Liver (tissue), 9 donors: ENCODE data around the gene PGAP6. TPM values are rescaled to one million over a fixed set of nuclear protein-coding genes. Genes with fewer than 3 reads are reported as not detected.

ENCODE experiments used
- DNase-seq: peaks from one replicate; pipeline ENCODE4 v3.0.0-alpha.2; 2017; ENCODE audit warnings: low spot score
- H3K27ac ChIP-seq, 2 donors: one replicate each; pipeline ENCODE4 v1.7.0; 2013; ENCODE audit warnings: inconsistent platforms in 2 of 2, low read length in 2 of 2, control low read depth in 1 of 2, low read depth in 1 of 2, mild to moderate bottlenecking in 1 of 2
- H3K27me3 ChIP-seq, 4 donors: one replicate each; pipeline versions ENCODE4 v1.6.1 to v1.7.0; 2013; ENCODE audit warnings: low read length in 3 of 4, inconsistent platforms in 1 of 4, mild to moderate bottlenecking in 1 of 4, moderate library complexity in 1 of 4; ENCODE audit not compliant: control insufficient read depth in 4 of 4, insufficient read depth in 4 of 4
- H3K36me3 ChIP-seq, 4 donors: one replicate each; pipeline versions ENCODE4 v1.6.1 to v1.7.0; 2013; ENCODE audit warnings: low read length in 3 of 4, mild to moderate bottlenecking in 3 of 4, low read depth in 1 of 4, moderate library complexity in 1 of 4; ENCODE audit not compliant: control insufficient read depth in 4 of 4, insufficient read depth in 3 of 4
- H3K4me1 ChIP-seq, 4 donors: one replicate each; pipeline versions ENCODE4 v1.6.1 to v1.7.0; 2013; ENCODE audit warnings: low read length in 3 of 4, mild to moderate bottlenecking in 3 of 4, moderate library complexity in 1 of 4; ENCODE audit not compliant: control insufficient read depth in 4 of 4, insufficient read depth in 4 of 4
- H3K4me3 ChIP-seq, 3 donors: one replicate each; pipeline versions ENCODE4 v1.6.1 to v1.7.0; 2013; ENCODE audit warnings: low read length in 3 of 3, control low read depth in 1 of 3, low read depth in 1 of 3, mild to moderate bottlenecking in 1 of 3
- H3K9ac ChIP-seq, 2 donors: one replicate each; pipeline ENCODE4 v1.7.0; 2013; ENCODE audit warnings: low read length in 2 of 2, mild to moderate bottlenecking in 2 of 2, moderate library complexity in 2 of 2, control low read depth in 1 of 2, low read depth in 1 of 2
- H3K9me3 ChIP-seq, 4 donors: one replicate each; pipeline versions ENCODE4 v1.6.1 to v1.7.0; 2013; ENCODE audit warnings: low read length in 3 of 4; ENCODE audit not compliant: control insufficient read depth in 4 of 4
- ATF3 ChIP-seq: IDR thresholded peaks from 2 replicates; pipeline ENCODE4 v1.6.1; 2016; ENCODE audit warnings: antibody characterized with exemption
- CTCF ChIP-seq: fragments of 150-350 bp; IDR thresholded peaks from 2 replicates; pipeline ENCODE4 v1.5.1; 2017; ENCODE audit warnings: improper control_type of control experiment, low read depth, low read length; ENCODE audit not compliant: missing input control
- EGR1 ChIP-seq, 2 donors: IDR thresholded peaks; 2 replicates each; pipeline ENCODE4 v1.6.1; 2016 to 2018; ENCODE audit warnings: antibody characterized with exemption in 2 of 2, low read depth in 2 of 2
- FOXA1 ChIP-seq: IDR thresholded peaks from 2 replicates; pipeline ENCODE4 v1.6.1; 2016; ENCODE audit warnings: antibody characterized with exemption
- FOXA2 ChIP-seq: IDR thresholded peaks from 2 replicates; pipeline ENCODE4 v1.6.1; 2016; ENCODE audit warnings: antibody characterized with exemption
- GABPA ChIP-seq, 2 donors: IDR thresholded peaks in 1 of 2; conservative IDR thresholded peaks in 1 of 2; 2 replicates each; pipeline ENCODE4 v1.6.1; 2016; ENCODE audit warnings: antibody characterized with exemption in 2 of 2, mild to moderate bottlenecking in 1 of 2, moderate library complexity in 1 of 2
- HNF4A ChIP-seq, 2 donors: conservative IDR thresholded peaks; 2 replicates each; pipeline ENCODE4 v1.6.1; 2016; ENCODE audit warnings: antibody characterized with exemption in 2 of 2, mild to moderate bottlenecking in 2 of 2
- HNF4G ChIP-seq: IDR thresholded peaks from 2 replicates; pipeline ENCODE4 v1.6.1; 2016; ENCODE audit warnings: antibody characterized with exemption
- JUND ChIP-seq, 2 donors: IDR thresholded peaks; 2 replicates each; pipeline ENCODE4 v1.6.1; 2016; ENCODE audit warnings: antibody characterized with exemption in 2 of 2
- MAX ChIP-seq: IDR thresholded peaks from 2 replicates; pipeline ENCODE4 v1.6.1; 2016; ENCODE audit warnings: antibody characterized with exemption
- NR2F2 ChIP-seq: IDR thresholded peaks from 2 replicates; pipeline ENCODE4 v1.6.1; 2016; ENCODE audit warnings: antibody characterized with exemption
- RAD21 ChIP-seq, 2 donors: IDR thresholded peaks; 2 replicates each; pipeline ENCODE4 v1.6.1; 2016; ENCODE audit warnings: antibody characterized with exemption in 2 of 2, mild to moderate bottlenecking in 2 of 2
- RXRA ChIP-seq, 2 donors: IDR thresholded peaks; 2 replicates each; pipeline ENCODE4 v1.6.1; 2017 to 2018; ENCODE audit warnings: antibody characterized with exemption in 2 of 2, mild to moderate bottlenecking in 1 of 2
- SP1 ChIP-seq: IDR thresholded peaks from 2 replicates; pipeline ENCODE4 v1.6.1; 2018; ENCODE audit warnings: antibody characterized with exemption, mild to moderate bottlenecking
- TAF1 ChIP-seq: conservative IDR thresholded peaks from 2 replicates; pipeline ENCODE4 v1.6.1; 2016; ENCODE audit warnings: antibody characterized with exemption, mild to moderate bottlenecking
- YY1 ChIP-seq: IDR thresholded peaks from 2 replicates; pipeline ENCODE4 v1.6.1; 2016; ENCODE audit warnings: antibody characterized with exemption, mild to moderate bottlenecking
- ZBTB33 ChIP-seq: IDR thresholded peaks from 2 replicates; pipeline ENCODE4 v1.6.1; 2016; ENCODE audit warnings: antibody characterized with exemption
- WGBS: extraction: QIAGEN DNeasy Blood & Tissue Kit; methylation state at CpG from one replicate; pipeline ENCODE4 v1.1.7; 2013; 5-methylcytosine and 5-hydroxymethylcytosine counted together
- polyA plus RNA-seq, 2 donors: library from polyadenylated mRNA; stranded (reverse) in 1 of 2; unstranded in 1 of 2; fragments of 200-250 nt in 1 of 2; fragments of >200 nt in 1 of 2; fragmentation: Nextera tagmentation in 1 of 2; extraction: Ambion mirVana in 1 of 2; gene quantifications; one replicate each; pipeline versions ENCODE4 v1.2.1 to v1.2.3, GENCODE V29; 2013 to 2015
- total RNA-seq, 2 donors: library from RNA; depleted of rRNA; stranded (reverse); fragments of >200 nt; gene quantifications; one replicate each; pipeline ENCODE4 v1.2.3, GENCODE V29; 2014
- donor health status: healthy.
- donor health status: healthy.
- donor health status: healthy.
- donor health status: healthy.
- donor health status: healthy.

The PGAP6 gene
- total and polyA plus RNA-seq, 4 donors, result 18.9 to 50.5 (median 38.0) TPM

GRCh38 chr16:340370-341091 lies 41.2 kb downstream of the PGAP6 start:
- H3K4me3 ChIP-seq, result no peak overlapping the region
- no peak overlapping the region for H3K9ac ChIP-seq
- no peaks in the 10 kb centered on the region for H3K9me3 ChIP-seq
- H3K36me3 ChIP-seq, result peaks cover 0 to 3% (median under 1%) of the 10 kb centered on the region in 4 donors
- no peak for TF ChIP-seq GABPA (IDR thresholded peaks at IDR 0.05 in 1 of 2, conservative IDR thresholded peaks at IDR 0.05 in 1 of 2)
- TF ChIP-seq FOXA2, result no peak
- TF ChIP-seq ATF3, result no peak
- TF ChIP-seq JUND (IDR thresholded peaks at IDR 0.05), result no peak
- no peak for TF ChIP-seq HNF4G
- TF ChIP-seq YY1, result no peak
- no peak for TF ChIP-seq RXRA (IDR thresholded peaks at IDR 0.05)
- TF ChIP-seq RAD21 (IDR thresholded peaks at IDR 0.05), result no peak
- no peak for TF ChIP-seq HNF4A (conservative IDR thresholded peaks at IDR 0.05)
- no peak for TF ChIP-seq NR2F2
- no peak for TF ChIP-seq FOXA1
- no peak for TF ChIP-seq TAF1
- no peak for TF ChIP-seq CTCF
- TF ChIP-seq EGR1 (IDR thresholded peaks at IDR 0.05; ENCODE audit: low read depth in 2 of 2), result no peak
- TF ChIP-seq MAX, result no peak
- no peak for TF ChIP-seq ZBTB33
- no peak for TF ChIP-seq SP1
- no peaks in the 10 kb centered on the region for H3K27me3 ChIP-seq
- DNase-seq, result no peak
- WGBS, result 93% methylated on average over 23 of the region's 23 CpGs
- peaks cover 0 to 4% (median 0%) of the 10 kb centered on the region in 4 donors for H3K4me1 ChIP-seq
- H3K27ac ChIP-seq, result no peak overlapping the region

- TF ChIP-seq JUND (IDR thresholded peaks at IDR 0.05) (no peak), ATF3 (no peak), TAF1 (no peak), HNF4G (no peak), RXRA (IDR thresholded peaks at IDR 0.05) (no peak), FOXA1 (no peak), EGR1 (IDR thresholded peaks at IDR 0.05; ENCODE audit: low read depth in 2 of 2) (no peak), NR2F2 (no peak), FOXA2 (no peak), CTCF (no peak), SP1 (no peak), GABPA (IDR thresholded peaks at IDR 0.05 in 1 of 2, conservative IDR thresholded peaks at IDR 0.05 in 1 of 2) (no peak)
- no peaks in the 10 kb centered on the region for H3K9me3 ChIP-seq
- no peak overlapping the region for H3K27ac ChIP-seq
- 66% methylated on average over 5 of the region's 5 CpGs for WGBS
- H3K4me3 ChIP-seq, result no peak overlapping the region
- no peak overlapping the region for H3K9ac ChIP-seq
- DNase-seq, result no peak
- H3K4me1 ChIP-seq, result peaks cover 0 to 4% (median 0%) of the 10 kb centered on the region in 4 donors
- no peaks in the 10 kb centered on the region for H3K27me3 ChIP-seq
- H3K36me3 ChIP-seq, result peaks cover 0 to 2% (median under 1%) of the 10 kb centered on the region in 4 donors
Measured at GRCh38 chr16:339680-340079, 42.1 kb downstream of the PGAP6 start.
